ENCODE data around the gene GCK. TPM values are rescaled to one million over a fixed set of nuclear protein-coding genes. Genes with fewer than 3 reads are reported as not detected.
A peak's percentile ranks its signal among the peaks of the same experiment; 100 is the strongest.

Gene GCK
- total RNA-seq, 3 donors from 2014 or later, result 0.48 to 1.6 TPM; not detected in 1

- no peak for DNase-seq (ENCODE audit: low spot score in 2 of 2)
- Histone ChIP-seq H3K9me3 (no peaks in the 10 kb centered on the region), H3K4me3 (peak overlapping the region in 2 of 3 donors; percentile 80 to 95), H3K4me1 (peaks cover 0 to 2% of the 10 kb centered on the region in 2 donors), H3K27me3 (no peaks in the 10 kb centered on the region), H3K27ac (peak overlapping the region; percentile 87 to 98), H3K36me3 (no peaks in the 10 kb centered on the region)
- TF ChIP-seq CTCF (IDR thresholded peaks at IDR 0.05), result no peak
- no peak for TF ChIP-seq POLR2AphosphoS5 (IDR thresholded peaks at IDR 0.05)
- TF ChIP-seq POLR2A (IDR thresholded peaks at IDR 0.05), result no peak
- intact Hi-C loops (cut with DNase I; ENCODE audit: low total_unique reads), result no loop called here
Measured at GRCh38 chr7:44107116-44107960, 81.9 kb downstream of the GCK start.

- Histone ChIP-seq H3K4me1 (peaks cover 0 to 2% of the 10 kb centered on the region in 2 donors), H3K4me3 (peak overlapping the region; percentile 70 to 95 (median 80)), H3K27ac (peak overlapping the region; percentile 87 to 98), H3K27me3 (no peaks in the 10 kb centered on the region), H3K9me3 (no peaks in the 10 kb centered on the region), H3K36me3 (no peaks in the 10 kb centered on the region)
- intact Hi-C loops (cut with DNase I; ENCODE audit: low total_unique reads), result no loop called here
- no peak for DNase-seq (ENCODE audit: low spot score in 2 of 2)
- TF ChIP-seq POLR2AphosphoS5 (IDR thresholded peaks at IDR 0.05), result no peak
- TF ChIP-seq CTCF (IDR thresholded peaks at IDR 0.05), result no peak
- no peak for TF ChIP-seq POLR2A (IDR thresholded peaks at IDR 0.05)
Measured at GRCh38 chr7:44106311-44107065, 82.8 kb downstream of the GCK start.

GRCh38 chr7:44105832-44106231 is 83.4 kb downstream of the GCK start:
- H3K9me3 ChIP-seq, result no peaks in the 10 kb centered on the region
- peak overlapping the region; percentile 70 to 95 (median 80) for H3K4me3 ChIP-seq
- H3K36me3 ChIP-seq, result no peaks in the 10 kb centered on the region
- no peaks in the 10 kb centered on the region for H3K27me3 ChIP-seq
- no peak for DNase-seq (ENCODE audit: low spot score in 2 of 2)
- intact Hi-C loops (cut with DNase I; ENCODE audit: low total_unique reads), result no loop called here
- peak overlapping the region; percentile 87 to 98 for H3K27ac ChIP-seq
- TF ChIP-seq POLR2AphosphoS5 (IDR thresholded peaks at IDR 0.05), result no peak
- no peak for TF ChIP-seq CTCF (IDR thresholded peaks at IDR 0.05)
- TF ChIP-seq POLR2A (IDR thresholded peaks at IDR 0.05), result no peak
- H3K4me1 ChIP-seq, result peaks cover 0 to 2% of the 10 kb centered on the region in 2 donors

- Histone ChIP-seq H3K9me3 (no peaks in the 10 kb centered on the region), H3K27me3 (no peaks in the 10 kb centered on the region), H3K4me3 (peak overlapping the region; percentile 70 to 95 (median 80)), H3K4me1 (peaks cover 0 to 2% of the 10 kb centered on the region in 2 donors), H3K36me3 (no peaks in the 10 kb centered on the region), H3K27ac (peak overlapping the region; percentile 87 to 98)
- no peak for DNase-seq (ENCODE audit: low spot score in 2 of 2)
- intact Hi-C loops (cut with DNase I; ENCODE audit: low total_unique reads), result no loop called here
- TF ChIP-seq POLR2A (IDR thresholded peaks at IDR 0.05) (no peak), POLR2AphosphoS5 (IDR thresholded peaks at IDR 0.05) (peak in 2 of 3 donors; percentile 71 to 82)
Measured at GRCh38 chr7:44104860-44105771, 84.1 kb downstream of the GCK start.

All from breast epithelium (tissue), 4 donors.